Measurements from ENCODE around the gene PTTG2.
"Not testable (repeated sequence)": the region's sequence is repeated elsewhere in the genome, so short reads cannot be mapped to it uniquely, and the experiment has no call there.

Gene PTTG2

GRCh38 chr4:37958932-37959331 lies 1.3 kb upstream of the PTTG2 start:
- DNase-seq = no peak

- DNase-seq = no peak
Measured at GRCh38 chr4:37960679-37961450, 667 bp downstream of the PTTG2 start.

GRCh38 chr4:37964734-37965457 lies 4.7 kb downstream of the PTTG2 start:
- DNase-seq = no peak

- DNase-seq = no peak
Measured at GRCh38 chr4:37966044-37966443, 5.8 kb downstream of the PTTG2 start.

- DNase-seq = no peak
Measured at GRCh38 chr4:37967736-37968135, 7.5 kb downstream of the PTTG2 start.

- DNase-seq = no peak
Measured at GRCh38 chr4:37968747-37969146, 8.5 kb downstream of the PTTG2 start.

- peak; percentile 11 for DNase-seq
Measured at GRCh38 chr4:37970702-37971101, 10.5 kb downstream of the PTTG2 start.

- no peak for DNase-seq
Measured at GRCh38 chr4:37971202-37971601, 11.0 kb downstream of the PTTG2 start.

- DNase-seq = no peak
Measured at GRCh38 chr4:37973441-37973840, 13.2 kb downstream of the PTTG2 start.

- not testable (repeated sequence) for DNase-seq
Measured at GRCh38 chr4:37975321-37975822, 15.2 kb downstream of the PTTG2 start.

- no peak for DNase-seq
Measured at GRCh38 chr4:37976507-37976906, 16.3 kb downstream of the PTTG2 start.

GRCh38 chr4:37976991-37977470 lies 16.8 kb downstream of the PTTG2 start:
- peak; percentile 76 for DNase-seq

- peak; percentile 77 for DNase-seq
Measured at GRCh38 chr4:37977471-37978247, 17.5 kb downstream of the PTTG2 start.

GRCh38 chr4:37978248-37978924 lies 18.2 kb downstream of the PTTG2 start:
- DNase-seq = no peak

GRCh38 chr4:37980246-37980645 lies 20.0 kb downstream of the PTTG2 start:
- no peak for DNase-seq

GRCh38 chr4:37981425-37981824 lies 21.2 kb downstream of the PTTG2 start:
- no peak for DNase-seq

- DNase-seq = no peak
Measured at GRCh38 chr4:37981844-37982720, 21.9 kb downstream of the PTTG2 start.

- DNase-seq = no peak
Measured at GRCh38 chr4:37982736-37983135, 22.5 kb downstream of the PTTG2 start.

- DNase-seq = no peak
Measured at GRCh38 chr4:37983951-37984350, 23.8 kb downstream of the PTTG2 start.

- DNase-seq = no peak
Measured at GRCh38 chr4:37985730-37986275, 25.6 kb downstream of the PTTG2 start.

GRCh38 chr4:37988670-37989069 lies 28.5 kb downstream of the PTTG2 start:
- no peak for DNase-seq

All from GDM1 (cell line).